Stimulated activated CD8-positive, alpha-beta memory T cell treated with anti-CD3 and anti-CD28 coated beads, Interleukin-2, amount 100 ng/mL, for 48 hours (primary cell): Measurements from ENCODE around the gene DNAJB6.

Source experiments
- DNase-seq, 2 donors: peaks; one replicate each; pipeline ENCODE4 v3.0.0-alpha.2; 2020; ENCODE audit warnings: low read depth in 2 of 2

DNAJB6 gene

GRCh38 chr7:157428554-157428945 is 91.7 kb downstream of the DNAJB6 start:
- DNase-seq, result no peak

DNA sequence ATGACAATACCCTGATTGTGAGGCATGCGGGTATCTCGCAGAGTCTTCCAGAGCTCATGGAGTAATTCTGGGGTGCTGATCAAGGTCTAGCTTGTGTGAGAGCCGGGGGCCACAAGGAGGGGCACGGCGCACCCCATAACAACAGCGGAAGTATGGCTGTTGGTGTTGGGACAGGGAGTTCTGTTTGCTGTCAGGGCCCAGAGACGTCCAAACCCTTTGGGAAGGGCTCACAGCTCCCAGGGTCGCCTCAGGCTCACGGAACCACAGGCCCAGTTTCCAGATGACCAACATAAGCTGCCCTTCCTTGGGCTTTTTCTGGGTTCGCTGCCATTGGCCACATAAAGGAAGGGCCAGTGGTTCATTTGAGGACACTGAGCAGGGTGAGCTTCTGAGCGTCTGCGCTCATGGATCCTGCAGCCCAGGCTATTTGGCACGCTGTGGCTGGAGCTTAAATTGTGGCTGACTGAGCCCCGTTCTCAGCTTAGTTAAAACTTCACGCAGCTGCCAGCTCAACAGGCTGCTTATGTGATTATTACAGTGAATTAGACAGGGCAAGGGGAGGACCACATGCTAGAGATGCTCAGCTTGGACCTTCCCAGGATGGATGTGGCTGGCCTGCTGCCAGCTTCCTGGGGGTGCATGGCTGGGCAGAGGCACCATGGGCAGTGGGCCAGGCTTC is 92.3 kb downstream of the DNAJB6 start:
- DNase-seq, result no peak

- no peak for DNase-seq
These were observed 92.9 kb downstream of the DNAJB6 start for GRCh38 chr7:157429680-157430224.

GRCh38 chr7:157430721-157431120 is 93.9 kb downstream of the DNAJB6 start:
- no peak for DNase-seq

GRCh38 chr7:157431173-157431950 is 94.6 kb downstream of the DNAJB6 start:
- DNase-seq, result no peak

GRCh38 chr7:157431951-157432540 is 95.2 kb downstream of the DNAJB6 start:
- DNase-seq, result no peak

DNA sequence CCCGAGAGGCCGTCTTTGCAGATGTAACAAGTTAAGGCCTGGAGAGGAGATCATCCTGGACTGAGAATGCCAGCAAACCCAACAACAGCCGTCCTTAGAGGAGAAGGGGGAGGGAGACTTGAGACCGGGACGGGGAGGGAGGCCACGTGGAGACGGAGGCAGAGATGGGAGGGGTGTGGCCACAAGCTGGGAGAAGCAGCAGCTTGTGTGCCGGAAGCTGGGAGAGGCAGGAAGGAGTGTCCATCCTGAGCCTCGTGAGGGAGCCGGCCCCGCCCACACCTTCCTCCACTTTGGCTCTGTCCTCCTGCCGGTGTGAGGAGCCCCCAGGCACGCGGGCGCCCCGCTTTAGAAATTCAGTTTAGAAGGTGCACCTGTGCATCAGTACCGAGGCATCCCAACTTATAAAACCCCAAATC is 95.7 kb downstream of the DNAJB6 start:
- no peak for DNase-seq

- peak in 1 of 2 donors; percentile 38 for DNase-seq
These were observed 96.3 kb downstream of the DNAJB6 start for GRCh38 chr7:157432957-157433576.

DNA sequence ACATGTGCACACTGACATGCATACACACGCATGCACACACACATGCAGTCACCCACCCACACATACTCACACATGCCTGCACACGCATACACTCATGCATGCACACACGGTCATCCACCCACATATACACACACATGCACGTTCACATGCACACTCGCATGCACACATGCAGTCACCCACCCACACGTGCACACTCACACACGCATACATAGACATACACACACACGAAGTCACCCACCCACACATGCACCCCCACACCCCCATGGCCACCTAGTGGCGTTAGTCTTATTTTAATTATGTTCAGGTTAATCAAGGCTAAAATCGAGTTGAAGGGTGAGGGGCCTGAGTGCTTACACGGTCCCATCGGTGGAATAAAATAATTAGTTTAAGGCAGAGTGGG is 96.8 kb downstream of the DNAJB6 start:
- no peak for DNase-seq

GRCh38 chr7:157434231-157434630 is 97.4 kb downstream of the DNAJB6 start:
- no peak for DNase-seq

DNA sequence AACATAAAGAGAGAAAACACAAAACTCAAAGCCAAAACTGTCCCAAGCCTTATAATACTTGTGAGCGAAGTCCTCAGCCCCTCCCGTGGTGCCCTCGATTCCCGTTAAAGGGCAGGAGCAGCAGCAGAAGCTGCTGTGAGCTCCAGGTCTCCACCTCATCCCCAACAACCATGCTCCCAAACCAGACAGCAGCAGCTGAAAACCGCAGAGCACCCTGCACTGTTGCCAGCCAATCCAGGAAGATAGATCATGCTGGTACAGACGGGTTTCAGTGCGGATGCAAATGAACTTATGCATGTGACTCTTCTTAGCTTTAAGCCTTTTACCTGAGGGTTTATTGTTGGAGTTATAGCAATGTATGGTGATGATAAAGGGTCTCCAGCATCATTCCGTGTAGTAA is 97.9 kb downstream of the DNAJB6 start:
- no peak for DNase-seq

- no peak for DNase-seq
These were observed 99.3 kb downstream of the DNAJB6 start for GRCh38 chr7:157436076-157436475.

GRCh38 chr7:157436763-157437480 is 100.1 kb downstream of the DNAJB6 start:
- no peak for DNase-seq

GRCh38 chr7:157437519-157438061 is 100.8 kb downstream of the DNAJB6 start:
- no peak for DNase-seq

GRCh38 chr7:157438121-157439025 is 101.6 kb downstream of the DNAJB6 start:
- DNase-seq, result no peak

- DNase-seq, result no peak
These were observed 102.3 kb downstream of the DNAJB6 start for GRCh38 chr7:157439149-157439548.

DNA sequence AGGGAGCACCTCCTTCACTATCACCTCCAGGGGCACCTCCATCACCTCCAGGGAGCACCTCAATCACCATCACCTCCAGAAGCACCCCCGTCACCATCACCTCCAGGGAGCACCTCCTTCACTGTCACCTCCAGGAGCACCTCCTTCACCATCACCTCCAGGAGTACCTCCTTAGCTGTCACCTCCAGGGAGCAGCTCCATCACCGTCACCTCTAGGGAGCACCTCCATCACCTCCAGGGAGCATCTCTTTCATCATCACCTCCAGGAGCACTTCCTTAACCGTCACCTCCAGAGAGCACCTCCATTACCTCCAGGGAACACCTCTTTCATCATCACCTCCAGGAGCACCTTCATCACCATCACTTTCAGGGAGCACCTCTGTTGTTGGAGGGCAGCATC is 103.0 kb downstream of the DNAJB6 start:
- DNase-seq, result no peak

DNA sequence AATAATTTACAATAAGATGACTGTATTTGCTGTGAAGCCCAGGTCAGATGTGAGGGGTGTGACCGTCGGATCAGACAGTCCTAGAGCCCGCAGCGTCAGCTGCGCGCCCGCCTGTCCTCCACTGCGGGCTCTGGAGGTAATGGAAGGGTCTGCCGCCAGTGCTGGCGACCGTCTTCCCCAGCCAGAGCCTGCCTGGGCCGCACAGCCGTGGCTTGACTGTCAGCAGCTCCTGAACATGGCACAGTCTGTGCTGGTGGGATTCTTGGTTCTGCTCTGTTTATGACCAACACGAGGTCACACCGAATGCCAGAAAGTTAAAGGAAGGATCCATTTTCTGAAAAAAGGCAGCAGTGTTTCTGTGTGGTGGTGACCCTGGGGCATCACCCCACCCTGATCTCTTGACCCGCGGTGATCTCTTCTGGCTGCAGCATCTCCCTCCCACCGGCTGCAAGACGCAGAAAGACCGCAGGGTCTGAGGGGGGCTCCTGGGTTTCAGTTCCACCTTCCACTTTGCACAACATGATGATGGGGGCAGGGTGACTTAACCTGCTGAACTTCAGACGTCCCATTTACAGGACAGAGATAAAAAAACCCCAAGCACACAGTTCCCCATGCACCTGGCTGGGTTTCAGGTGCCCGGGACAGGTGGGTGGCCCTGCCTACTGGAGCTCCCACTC is 103.7 kb downstream of the DNAJB6 start:
- no peak for DNase-seq

- no peak for DNase-seq
These were observed 104.2 kb downstream of the DNAJB6 start for GRCh38 chr7:157441023-157441399.

GRCh38 chr7:157442456-157442855 is 105.7 kb downstream of the DNAJB6 start:
- no peak for DNase-seq
